H4 (cell line): Measurements from ENCODE around the gene KLHL40. TPM values are rescaled to one million over a fixed set of nuclear protein-coding genes. Genes with fewer than 3 reads are reported as not detected.
"Not testable (repeated sequence)": the region's sequence is repeated elsewhere in the genome, so short reads cannot be mapped to it uniquely, and the experiment has no call there.

Experiments used
- DNase-seq: peaks from one replicate; pipeline ENCODE4 v3.0.0-alpha.2; 2015; ENCODE audit warnings: low spot score
- total RNA-seq: library from RNA; depleted of rRNA; stranded (reverse); fragments of >200 nt; shearing (Covaris generic); gene quantifications from 2 replicates; pipeline ENCODE4 v1.2.3, GENCODE V29; 2014

The KLHL40 gene
- total RNA-seq, 1 experiment from 2014 or later, result not detected

DNA sequence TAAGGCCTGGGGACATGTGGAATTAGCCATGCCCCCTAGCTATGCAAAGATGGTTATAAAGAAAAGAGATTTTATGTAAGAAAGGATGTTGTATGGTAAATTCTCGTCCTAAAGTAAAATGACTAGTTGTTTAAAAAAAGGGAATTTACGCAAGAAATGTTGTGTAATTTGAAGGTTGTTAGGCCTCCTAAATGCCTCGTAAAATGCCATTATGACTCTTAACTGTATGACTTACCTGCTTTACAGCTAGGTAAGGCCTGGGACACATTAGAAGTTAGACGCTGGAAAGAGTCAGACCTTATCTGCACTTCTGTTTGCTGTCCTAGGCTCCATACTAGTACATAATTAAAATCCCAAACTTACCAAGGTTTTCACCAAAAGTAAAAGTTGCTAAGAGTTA is 34.8 kb downstream of the KLHL40 start:
- no peak for DNase-seq

DNA sequence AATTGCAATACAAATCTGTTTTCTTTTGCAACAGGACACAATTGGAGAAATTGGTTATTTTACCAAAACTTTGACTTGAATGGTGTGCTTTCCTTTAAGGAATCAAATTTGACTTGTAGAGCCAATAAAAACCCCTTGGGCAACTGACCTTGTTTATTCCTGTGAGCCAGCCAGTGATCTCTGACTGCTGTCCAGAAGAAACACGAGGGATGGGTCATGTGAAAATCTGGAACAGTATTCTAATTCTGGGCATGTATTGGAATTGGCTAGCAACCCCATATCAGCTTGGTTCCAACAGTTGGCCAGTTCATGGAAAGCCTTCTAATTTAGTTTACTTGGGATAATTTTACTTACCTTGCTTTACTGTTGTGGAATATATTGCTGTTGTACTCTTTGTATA is 36.4 kb downstream of the KLHL40 start:
- DNase-seq, result no peak

DNA sequence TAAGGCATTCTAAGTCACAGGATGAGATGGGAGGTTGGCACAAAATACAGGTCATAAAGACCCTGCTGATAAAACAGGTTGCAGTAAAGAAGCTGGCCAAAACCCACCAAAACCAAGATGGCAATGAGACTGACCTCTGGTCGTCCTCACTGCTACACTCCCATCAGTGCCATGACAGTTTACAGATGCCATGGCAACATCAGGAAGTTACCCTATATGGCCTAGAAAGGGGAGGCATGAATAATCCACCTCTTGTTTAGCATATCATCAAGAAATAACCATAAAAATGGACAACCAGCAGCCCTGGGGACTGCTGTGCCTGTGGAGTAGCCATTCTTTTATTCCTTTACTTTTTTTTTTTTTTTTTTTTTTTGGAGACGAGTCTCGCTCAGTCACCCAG is 37.1 kb downstream of the KLHL40 start:
- not testable (repeated sequence) for DNase-seq

- no peak for DNase-seq
Observed at GRCh38 chr3:42723219-42723618, 37.9 kb downstream of the KLHL40 start.

GRCh38 chr3:42725454-42725853 is 40.1 kb downstream of the KLHL40 start:
- DNase-seq, result no peak

GRCh38 chr3:42728056-42728455 is 42.7 kb downstream of the KLHL40 start:
- no peak for DNase-seq

GRCh38 chr3:42728668-42729364 is 43.5 kb downstream of the KLHL40 start:
- no peak for DNase-seq

GRCh38 chr3:42729404-42730145 is 44.2 kb downstream of the KLHL40 start:
- no peak for DNase-seq

DNA sequence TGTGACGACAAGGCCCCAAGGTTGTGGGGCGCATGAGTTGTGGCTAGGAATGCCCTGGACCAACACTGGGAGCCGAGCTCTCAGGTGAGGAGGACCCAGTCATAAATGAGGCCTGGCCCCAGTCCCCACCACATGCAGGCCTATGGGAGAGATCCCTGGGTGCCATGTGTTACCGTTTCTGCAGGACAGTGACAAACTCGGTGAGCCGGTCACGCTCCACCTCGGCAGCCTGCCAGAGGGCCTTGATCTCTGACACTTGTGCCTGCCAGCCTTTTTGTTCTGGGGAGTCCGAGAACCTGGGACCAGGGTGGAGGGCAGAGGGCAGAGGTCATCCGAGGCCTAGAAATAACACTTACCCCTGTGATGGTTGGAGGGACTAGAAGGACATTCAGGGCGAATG is 45.0 kb downstream of the KLHL40 start:
- DNase-seq, result no peak

GRCh38 chr3:42730706-42731420 is 45.5 kb downstream of the KLHL40 start:
- DNase-seq, result no peak

DNA sequence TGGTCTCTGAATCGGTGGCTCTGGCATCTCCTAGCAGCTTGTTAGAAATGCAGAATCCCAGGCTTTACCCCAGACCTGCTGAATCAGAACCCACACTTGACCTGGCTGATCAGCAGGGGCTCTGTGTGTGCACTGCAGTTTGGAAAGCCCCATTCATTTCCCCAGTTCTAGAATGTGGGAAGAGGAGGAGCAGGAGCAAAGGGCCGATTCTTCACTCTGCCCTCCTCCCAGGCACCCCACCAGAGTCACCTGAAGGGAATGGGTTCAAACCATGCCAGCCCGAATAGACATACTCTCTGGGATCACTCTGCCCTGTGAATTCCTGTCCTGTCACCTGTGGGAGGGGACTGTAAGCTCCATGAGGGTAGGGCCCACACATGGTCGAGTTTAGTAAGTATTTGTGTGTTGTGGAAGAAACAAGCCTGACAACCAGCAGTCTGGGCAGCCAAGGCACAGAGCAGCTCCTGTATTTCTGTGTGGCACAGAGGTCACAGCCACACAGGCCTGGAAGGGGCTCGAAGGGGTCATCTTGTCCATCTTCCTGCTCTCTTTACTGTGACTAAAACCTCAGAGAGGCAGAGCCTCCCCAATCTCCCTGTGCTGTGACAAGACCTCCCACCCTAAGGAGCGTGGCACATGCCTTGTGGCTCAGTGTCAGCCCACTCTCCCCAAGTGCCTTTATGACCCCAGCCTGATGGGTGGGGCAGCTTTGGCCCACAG is 46.3 kb downstream of the KLHL40 start:
- no peak for DNase-seq

GRCh38 chr3:42732196-42732828 is 47.0 kb downstream of the KLHL40 start:
- DNase-seq, result no peak

- DNase-seq, result no peak
Observed at GRCh38 chr3:42732829-42733459, 47.6 kb downstream of the KLHL40 start.

DNA sequence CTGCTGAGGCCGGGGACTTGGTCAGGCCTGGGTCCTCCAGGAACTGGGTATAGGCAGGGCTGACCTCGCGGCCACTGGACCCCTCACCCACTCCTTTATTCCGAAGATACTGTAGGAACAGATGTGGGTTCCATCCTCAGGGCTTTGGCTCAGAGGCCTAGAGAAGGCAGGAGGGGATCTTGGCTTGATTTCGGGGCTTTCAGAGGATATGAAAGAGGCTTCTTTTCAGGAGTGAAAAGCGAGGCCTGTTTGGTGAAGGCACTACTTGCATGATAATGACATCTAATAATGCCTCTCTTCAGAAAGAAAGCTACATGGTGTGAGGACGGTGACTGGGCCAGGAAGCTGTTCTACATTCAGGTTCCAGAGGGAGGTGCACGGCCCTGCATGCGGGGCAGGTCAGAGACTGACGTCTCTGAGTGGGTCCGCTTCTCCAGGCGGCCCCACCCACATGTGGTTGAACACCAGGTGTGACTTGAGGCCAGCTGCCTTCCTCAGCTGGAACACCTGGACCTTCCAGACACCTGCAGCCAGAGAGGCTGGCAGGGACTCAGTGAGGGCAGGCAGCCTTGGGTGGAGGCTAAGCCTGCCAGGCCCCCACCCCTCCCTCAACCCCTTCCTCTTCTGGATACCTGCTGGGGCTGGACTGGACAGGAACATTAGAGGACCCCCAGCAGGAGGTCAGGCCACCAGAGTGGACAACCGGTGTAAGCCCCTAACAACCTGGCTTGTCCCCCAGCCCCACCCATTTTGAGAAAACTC is 48.3 kb downstream of the KLHL40 start:
- no peak for DNase-seq

- DNase-seq, result no peak
Observed at GRCh38 chr3:42734263-42734860, 49.0 kb downstream of the KLHL40 start.

GRCh38 chr3:42735019-42735418 is 49.7 kb downstream of the KLHL40 start:
- DNase-seq, result no peak

- DNase-seq, result no peak
Observed at GRCh38 chr3:42735615-42736014, 50.3 kb downstream of the KLHL40 start.

GRCh38 chr3:42736081-42736480 is 50.7 kb downstream of the KLHL40 start:
- no peak for DNase-seq

GRCh38 chr3:42736531-42736930 is 51.2 kb downstream of the KLHL40 start:
- no peak for DNase-seq
